Mucosa of rectum (tissue), 2 donors: ENCODE data around the gene SGPP2.
"Not testable (repeated sequence)": the region's sequence is repeated elsewhere in the genome, so short reads cannot be mapped to it uniquely, and the experiment has no call there.

Experiments
- H3K27ac ChIP-seq, 2 donors: one replicate each; pipeline ENCODE4 v1.7.0; 2013; ENCODE audit warnings: inconsistent platforms in 2 of 2, low read depth in 2 of 2, low read length in 2 of 2
- H3K27me3 ChIP-seq, 2 donors: one replicate each; pipeline ENCODE4 v1.7.0; 2013; ENCODE audit warnings: low read length in 2 of 2; ENCODE audit not compliant: control insufficient read depth in 2 of 2, insufficient read depth in 2 of 2
- H3K36me3 ChIP-seq, 2 donors: one replicate each; pipeline ENCODE4 v1.7.0; 2013; ENCODE audit warnings: low read length in 2 of 2; ENCODE audit not compliant: control insufficient read depth in 2 of 2, insufficient read depth in 2 of 2
- H3K4me1 ChIP-seq, 2 donors: one replicate each; pipeline ENCODE4 v1.7.0; 2013; ENCODE audit warnings: low read length in 2 of 2, mild to moderate bottlenecking in 1 of 2; ENCODE audit not compliant: control insufficient read depth in 2 of 2, insufficient read depth in 2 of 2
- H3K4me3 ChIP-seq, 2 donors: one replicate each; pipeline ENCODE4 v1.7.0; 2013; ENCODE audit warnings: low read length in 2 of 2
- H3K9ac ChIP-seq, 2 donors: one replicate each; pipeline ENCODE4 v1.7.0; 2013; ENCODE audit warnings: low read length in 2 of 2, low read depth in 1 of 2, mild to moderate bottlenecking in 1 of 2
- H3K9me3 ChIP-seq, 2 donors: one replicate each; pipeline ENCODE4 v1.7.0; 2013; ENCODE audit warnings: low read length in 2 of 2; ENCODE audit not compliant: control insufficient read depth in 2 of 2
- donor health status: healthy.
- donor health status: Normal muscosa, but diverticular disease.

SGPP2 gene

GRCh38 chr2:222408684-222409083 lies 15.7 kb upstream of the SGPP2 start:
- H3K4me1 ChIP-seq, result no peaks in the 10 kb centered on the region
- H3K9ac ChIP-seq, result no peak overlapping the region
- no peak overlapping the region for H3K27ac ChIP-seq
- peaks cover 0 to 2% of the 10 kb centered on the region in 2 donors for H3K9me3 ChIP-seq
- no peaks in the 10 kb centered on the region for H3K27me3 ChIP-seq
- no peak overlapping the region for H3K4me3 ChIP-seq
- H3K36me3 ChIP-seq, result no peaks in the 10 kb centered on the region

DNA sequence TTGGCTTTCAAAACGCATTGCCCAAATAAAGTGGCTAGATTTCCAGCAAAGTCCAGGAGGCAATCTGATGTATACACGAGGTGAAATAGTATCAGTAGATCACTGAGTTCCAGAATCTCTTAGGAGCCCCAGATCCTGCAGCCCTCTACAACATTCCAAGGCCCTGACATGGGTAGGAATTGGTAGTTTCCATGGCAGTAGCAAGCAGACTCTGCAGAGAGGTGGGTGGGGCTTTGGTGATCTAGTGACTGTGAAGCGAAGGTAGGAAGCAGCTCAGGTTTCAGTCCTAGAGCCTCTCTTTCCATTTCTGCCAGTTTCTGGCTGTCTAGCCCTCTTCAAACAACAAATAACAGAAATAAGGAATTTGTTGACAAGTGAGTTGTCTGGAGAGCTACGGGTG lies 13.8 kb upstream of the SGPP2 start:
- Histone ChIP-seq H3K9me3 (peaks cover 0 to 2% of the 10 kb centered on the region in 2 donors), H3K27me3 (no peaks in the 10 kb centered on the region), H3K4me3 (no peak overlapping the region), H3K9ac (no peak overlapping the region), H3K27ac (no peak overlapping the region), H3K36me3 (no peaks in the 10 kb centered on the region), H3K4me1 (no peaks in the 10 kb centered on the region)

DNA sequence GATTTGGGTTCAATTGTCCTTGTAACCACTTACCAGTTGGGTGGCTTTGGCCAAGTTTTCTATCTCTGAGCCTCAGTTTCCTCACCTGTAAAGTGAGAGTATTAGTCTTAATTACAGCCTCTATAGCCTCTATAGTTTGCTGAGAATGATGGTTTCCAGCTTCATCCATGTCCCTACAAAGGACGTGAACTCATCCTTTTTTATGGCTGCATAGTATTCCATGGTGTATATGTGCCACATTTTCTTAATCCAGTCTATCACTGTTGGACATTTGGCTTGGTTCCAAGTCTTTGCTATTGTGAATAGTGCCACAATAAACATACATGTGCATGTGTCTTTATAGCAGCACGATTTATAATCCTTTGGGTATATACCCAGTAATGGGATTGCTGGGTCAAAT lies 12.0 kb upstream of the SGPP2 start:
- H3K36me3 ChIP-seq, H3K27ac ChIP-seq, H3K9ac ChIP-seq, H3K27me3 ChIP-seq, H3K4me3 ChIP-seq, H3K4me1 ChIP-seq, H3K9me3 ChIP-seq: not testable (repeated sequence)

DNA sequence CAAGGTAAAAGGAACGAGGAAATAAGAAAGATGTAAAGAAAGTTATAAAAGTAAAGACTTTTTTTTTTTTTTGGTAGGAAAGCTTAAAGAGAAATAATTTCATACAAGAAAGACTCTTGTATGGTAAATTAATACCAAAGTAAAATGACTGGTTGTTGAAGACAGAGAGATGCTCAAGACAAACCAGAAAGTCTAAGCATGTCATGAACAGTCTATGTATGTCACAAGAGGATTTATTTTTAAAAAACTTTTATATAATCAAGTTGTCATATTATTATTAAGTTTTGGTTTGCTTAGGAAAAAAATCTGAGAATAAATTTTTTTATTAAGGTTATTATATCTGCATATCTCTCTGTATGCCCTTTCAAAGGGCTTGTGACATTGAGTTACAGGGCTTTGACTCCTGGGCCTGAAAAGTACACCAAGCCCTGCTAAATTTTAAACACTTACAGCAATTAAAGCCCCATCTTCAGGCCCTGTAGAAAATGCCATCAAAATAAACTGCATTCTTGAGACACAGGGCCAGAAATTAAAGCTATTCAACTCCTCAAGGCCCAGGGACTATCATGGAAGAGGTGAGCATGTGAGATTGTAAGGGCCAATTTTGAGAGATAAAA lies 10.9 kb upstream of the SGPP2 start:
- Histone ChIP-seq H3K27me3 (no peaks in the 10 kb centered on the region), H3K9ac (no peak overlapping the region), H3K9me3 (peaks cover 0 to 2% of the 10 kb centered on the region in 2 donors), H3K4me3 (no peak overlapping the region), H3K36me3 (no peaks in the 10 kb centered on the region), H3K4me1 (no peaks in the 10 kb centered on the region), H3K27ac (no peak overlapping the region)

- Histone ChIP-seq H3K9ac (no peak overlapping the region), H3K4me3 (no peak overlapping the region), H3K27me3 (no peaks in the 10 kb centered on the region), H3K27ac (no peak overlapping the region), H3K4me1 (peaks cover 3 to 5% of the 10 kb centered on the region in 2 donors), H3K36me3 (no peaks in the 10 kb centered on the region), H3K9me3 (no peaks in the 10 kb centered on the region)
Measured at GRCh38 chr2:222418739-222419138, 5.6 kb upstream of the SGPP2 start.

DNA sequence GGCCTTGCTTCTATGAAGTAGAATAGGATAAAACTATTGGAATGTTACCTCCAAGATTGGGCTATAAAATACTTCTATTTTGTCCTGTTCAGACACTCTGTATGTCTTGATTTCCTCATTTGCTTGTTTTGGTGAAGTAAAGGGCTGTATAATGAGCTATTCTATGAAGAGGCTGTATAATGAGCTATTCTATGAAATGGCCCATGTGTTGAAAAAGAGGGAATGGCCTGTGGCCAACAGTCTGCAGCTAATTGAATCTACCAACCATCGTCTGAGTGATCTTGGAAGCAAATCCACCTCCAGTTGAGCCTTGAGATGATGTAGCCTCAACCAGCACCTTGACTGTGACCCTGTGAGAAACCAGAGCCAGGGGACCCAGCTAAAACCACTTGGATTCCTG lies 3.8 kb upstream of the SGPP2 start:
- Histone ChIP-seq H3K4me1 (peaks cover 6 to 7% of the 10 kb centered on the region in 2 donors), H3K9ac (no peak overlapping the region), H3K36me3 (no peaks in the 10 kb centered on the region), H3K9me3 (no peaks in the 10 kb centered on the region), H3K27me3 (peaks cover 0 to 2% of the 10 kb centered on the region in 2 donors), H3K4me3 (no peak overlapping the region), H3K27ac (no peak overlapping the region)

DNA sequence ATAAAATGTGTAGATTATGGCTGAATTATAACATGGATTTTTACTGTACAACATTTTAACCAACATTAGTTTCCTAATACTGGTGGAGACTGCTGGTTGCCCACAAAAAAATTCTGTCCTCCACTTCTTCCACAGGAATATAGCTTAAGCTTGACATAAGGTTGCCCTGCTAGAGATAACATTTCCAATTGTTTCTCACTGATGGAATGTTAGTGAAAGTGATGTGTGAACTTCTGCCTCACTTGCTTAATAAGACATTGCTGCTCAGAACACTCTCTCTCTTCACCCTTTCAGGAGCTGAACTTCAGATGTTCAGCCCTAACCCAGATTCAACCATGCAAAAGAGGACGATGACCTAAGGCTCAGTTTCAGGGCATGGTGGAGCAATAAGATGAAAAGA lies 2.7 kb upstream of the SGPP2 start:
- Histone ChIP-seq H3K27ac (no peak overlapping the region), H3K4me1 (peaks cover 13 to 16% of the 10 kb centered on the region in 2 donors)

GRCh38 chr2:222423186-222423585 lies 1.2 kb upstream of the SGPP2 start:
- no peaks in the 10 kb centered on the region for H3K36me3 ChIP-seq
- H3K4me3 ChIP-seq, result no peak overlapping the region
- H3K9ac ChIP-seq, result no peak overlapping the region
- peaks cover 20 to 25% of the 10 kb centered on the region in 2 donors for H3K4me1 ChIP-seq
- H3K9me3 ChIP-seq, result no peaks in the 10 kb centered on the region
- peaks cover 0 to 2% of the 10 kb centered on the region in 2 donors for H3K27me3 ChIP-seq
- H3K27ac ChIP-seq, result no peak overlapping the region

More for the DNA sequence above, 2.7 kb upstream of the SGPP2 start:
- peaks cover 0 to 2% of the 10 kb centered on the region in 2 donors for H3K27me3 ChIP-seq
- no peak overlapping the region for H3K9ac ChIP-seq
- no peaks in the 10 kb centered on the region for H3K9me3 ChIP-seq
- no peaks in the 10 kb centered on the region for H3K36me3 ChIP-seq
- H3K4me3 ChIP-seq, result no peak overlapping the region

- peak overlapping the region; percentile 6 to 91 for H3K27ac ChIP-seq
- peaks cover 20 to 25% of the 10 kb centered on the region in 2 donors for H3K4me1 ChIP-seq
- peak overlapping the region; percentile 69 to 85 for H3K4me3 ChIP-seq
- no peaks in the 10 kb centered on the region for H3K36me3 ChIP-seq
- H3K9ac ChIP-seq, result peak overlapping the region; percentile 42 to 95
- peaks cover 0 to 2% of the 10 kb centered on the region in 2 donors for H3K27me3 ChIP-seq
- no peaks in the 10 kb centered on the region for H3K9me3 ChIP-seq
Measured at GRCh38 chr2:222423632-222424275, 589 bp upstream of the SGPP2 start.

- Histone ChIP-seq H3K9me3 (no peaks in the 10 kb centered on the region), H3K9ac (peak overlapping the region; percentile 68 to 95), H3K36me3 (no peaks in the 10 kb centered on the region), H3K4me3 (peak overlapping the region; percentile 69 to 85), H3K27ac (peak overlapping the region; percentile 91 to 94), H3K27me3 (peaks cover 0 to 2% of the 10 kb centered on the region in 2 donors), H3K4me1 (peaks cover 20 to 25% of the 10 kb centered on the region in 2 donors)
Measured at GRCh38 chr2:222424729-222425671, 657 bp downstream of the SGPP2 start.
